Measurements from ENCODE around the gene ZBED3. TPM values are rescaled to one million over a fixed set of nuclear protein-coding genes. Genes with fewer than 3 reads are reported as not detected.

ZBED3 gene
- total and polyA plus RNA-seq, 2 of the 8 experiments (the other 6 are each of a cell fraction or from before 2014, with no cell fraction given): 7.9 to 9.4 TPM

DNA sequence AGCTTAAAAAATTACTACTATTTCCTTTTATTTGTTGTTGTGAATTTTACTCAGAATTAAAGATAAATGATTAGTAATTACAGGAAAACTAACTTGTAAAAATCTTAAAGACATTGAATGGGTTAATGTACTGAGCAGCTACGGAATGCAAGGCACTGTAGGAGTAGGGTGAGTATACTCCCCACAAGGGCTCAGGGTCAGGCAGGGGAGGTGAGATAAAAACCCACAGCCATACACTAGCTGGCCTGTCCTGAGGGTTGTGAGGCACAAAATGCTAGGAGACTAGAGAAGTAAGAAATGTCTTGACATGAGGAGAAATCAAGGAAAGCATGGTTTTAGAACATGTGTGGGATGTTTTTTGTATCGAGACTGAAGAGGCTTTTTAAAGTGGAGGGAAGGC is 13.4 kb downstream of the ZBED3 start (continued):
- TF ChIP-seq, protein P1, sequence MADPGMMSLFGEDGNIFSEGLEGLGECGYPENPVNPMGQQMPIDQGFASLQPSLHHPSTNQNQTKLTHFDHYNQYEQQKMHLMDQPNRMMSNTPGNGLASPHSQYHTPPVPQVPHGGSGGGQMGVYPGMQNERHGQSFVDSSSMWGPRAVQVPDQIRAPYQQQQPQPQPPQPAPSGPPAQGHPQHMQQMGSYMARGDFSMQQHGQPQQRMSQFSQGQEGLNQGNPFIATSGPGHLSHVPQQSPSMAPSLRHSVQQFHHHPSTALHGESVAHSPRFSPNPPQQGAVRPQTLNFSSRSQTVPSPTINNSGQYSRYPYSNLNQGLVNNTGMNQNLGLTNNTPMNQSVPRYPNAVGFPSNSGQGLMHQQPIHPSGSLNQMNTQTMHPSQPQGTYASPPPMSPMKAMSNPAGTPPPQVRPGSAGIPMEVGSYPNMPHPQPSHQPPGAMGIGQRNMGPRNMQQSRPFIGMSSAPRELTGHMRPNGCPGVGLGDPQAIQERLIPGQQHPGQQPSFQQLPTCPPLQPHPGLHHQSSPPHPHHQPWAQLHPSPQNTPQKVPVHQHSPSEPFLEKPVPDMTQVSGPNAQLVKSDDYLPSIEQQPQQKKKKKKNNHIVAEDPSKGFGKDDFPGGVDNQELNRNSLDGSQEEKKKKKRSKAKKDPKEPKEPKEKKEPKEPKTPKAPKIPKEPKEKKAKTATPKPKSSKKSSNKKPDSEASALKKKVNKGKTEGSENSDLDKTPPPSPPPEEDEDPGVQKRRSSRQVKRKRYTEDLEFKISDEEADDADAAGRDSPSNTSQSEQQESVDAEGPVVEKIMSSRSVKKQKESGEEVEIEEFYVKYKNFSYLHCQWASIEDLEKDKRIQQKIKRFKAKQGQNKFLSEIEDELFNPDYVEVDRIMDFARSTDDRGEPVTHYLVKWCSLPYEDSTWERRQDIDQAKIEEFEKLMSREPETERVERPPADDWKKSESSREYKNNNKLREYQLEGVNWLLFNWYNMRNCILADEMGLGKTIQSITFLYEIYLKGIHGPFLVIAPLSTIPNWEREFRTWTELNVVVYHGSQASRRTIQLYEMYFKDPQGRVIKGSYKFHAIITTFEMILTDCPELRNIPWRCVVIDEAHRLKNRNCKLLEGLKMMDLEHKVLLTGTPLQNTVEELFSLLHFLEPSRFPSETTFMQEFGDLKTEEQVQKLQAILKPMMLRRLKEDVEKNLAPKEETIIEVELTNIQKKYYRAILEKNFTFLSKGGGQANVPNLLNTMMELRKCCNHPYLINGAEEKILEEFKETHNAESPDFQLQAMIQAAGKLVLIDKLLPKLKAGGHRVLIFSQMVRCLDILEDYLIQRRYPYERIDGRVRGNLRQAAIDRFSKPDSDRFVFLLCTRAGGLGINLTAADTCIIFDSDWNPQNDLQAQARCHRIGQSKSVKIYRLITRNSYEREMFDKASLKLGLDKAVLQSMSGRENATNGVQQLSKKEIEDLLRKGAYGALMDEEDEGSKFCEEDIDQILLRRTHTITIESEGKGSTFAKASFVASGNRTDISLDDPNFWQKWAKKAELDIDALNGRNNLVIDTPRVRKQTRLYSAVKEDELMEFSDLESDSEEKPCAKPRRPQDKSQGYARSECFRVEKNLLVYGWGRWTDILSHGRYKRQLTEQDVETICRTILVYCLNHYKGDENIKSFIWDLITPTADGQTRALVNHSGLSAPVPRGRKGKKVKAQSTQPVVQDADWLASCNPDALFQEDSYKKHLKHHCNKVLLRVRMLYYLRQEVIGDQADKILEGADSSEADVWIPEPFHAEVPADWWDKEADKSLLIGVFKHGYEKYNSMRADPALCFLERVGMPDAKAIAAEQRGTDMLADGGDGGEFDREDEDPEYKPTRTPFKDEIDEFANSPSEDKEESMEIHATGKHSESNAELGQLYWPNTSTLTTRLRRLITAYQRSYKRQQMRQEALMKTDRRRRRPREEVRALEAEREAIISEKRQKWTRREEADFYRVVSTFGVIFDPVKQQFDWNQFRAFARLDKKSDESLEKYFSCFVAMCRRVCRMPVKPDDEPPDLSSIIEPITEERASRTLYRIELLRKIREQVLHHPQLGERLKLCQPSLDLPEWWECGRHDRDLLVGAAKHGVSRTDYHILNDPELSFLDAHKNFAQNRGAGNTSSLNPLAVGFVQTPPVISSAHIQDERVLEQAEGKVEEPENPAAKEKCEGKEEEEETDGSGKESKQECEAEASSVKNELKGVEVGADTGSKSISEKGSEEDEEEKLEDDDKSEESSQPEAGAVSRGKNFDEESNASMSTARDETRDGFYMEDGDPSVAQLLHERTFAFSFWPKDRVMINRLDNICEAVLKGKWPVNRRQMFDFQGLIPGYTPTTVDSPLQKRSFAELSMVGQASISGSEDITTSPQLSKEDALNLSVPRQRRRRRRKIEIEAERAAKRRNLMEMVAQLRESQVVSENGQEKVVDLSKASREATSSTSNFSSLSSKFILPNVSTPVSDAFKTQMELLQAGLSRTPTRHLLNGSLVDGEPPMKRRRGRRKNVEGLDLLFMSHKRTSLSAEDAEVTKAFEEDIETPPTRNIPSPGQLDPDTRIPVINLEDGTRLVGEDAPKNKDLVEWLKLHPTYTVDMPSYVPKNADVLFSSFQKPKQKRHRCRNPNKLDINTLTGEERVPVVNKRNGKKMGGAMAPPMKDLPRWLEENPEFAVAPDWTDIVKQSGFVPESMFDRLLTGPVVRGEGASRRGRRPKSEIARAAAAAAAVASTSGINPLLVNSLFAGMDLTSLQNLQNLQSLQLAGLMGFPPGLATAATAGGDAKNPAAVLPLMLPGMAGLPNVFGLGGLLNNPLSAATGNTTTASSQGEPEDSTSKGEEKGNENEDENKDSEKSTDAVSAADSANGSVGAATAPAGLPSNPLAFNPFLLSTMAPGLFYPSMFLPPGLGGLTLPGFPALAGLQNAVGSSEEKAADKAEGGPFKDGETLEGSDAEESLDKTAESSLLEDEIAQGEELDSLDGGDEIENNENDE (IDR thresholded peaks at IDR 0.05; ENCODE audit: insufficient replicate concordance, low read length): no peak
- no peak for TF ChIP-seq CBX5 (IDR thresholded peaks at IDR 0.05; ENCODE audit: low read depth, low read length)
